HG03342 (cell line): ENCODE measurements around the gene TSHZ2.
"Not testable (repeated sequence)": the region's sequence is repeated elsewhere in the genome, so short reads cannot be mapped to it uniquely, and the experiment has no call there.

Source experiments
- ATAC-seq: cut with Tn5 transposase; IDR thresholded peaks from one replicate; pipeline ENCODE4 v1.9.1; 2021; ENCODE audit warnings: mild to moderate bottlenecking, moderate library complexity; ENCODE audit not compliant: unreplicated experiment

TSHZ2 gene

DNA sequence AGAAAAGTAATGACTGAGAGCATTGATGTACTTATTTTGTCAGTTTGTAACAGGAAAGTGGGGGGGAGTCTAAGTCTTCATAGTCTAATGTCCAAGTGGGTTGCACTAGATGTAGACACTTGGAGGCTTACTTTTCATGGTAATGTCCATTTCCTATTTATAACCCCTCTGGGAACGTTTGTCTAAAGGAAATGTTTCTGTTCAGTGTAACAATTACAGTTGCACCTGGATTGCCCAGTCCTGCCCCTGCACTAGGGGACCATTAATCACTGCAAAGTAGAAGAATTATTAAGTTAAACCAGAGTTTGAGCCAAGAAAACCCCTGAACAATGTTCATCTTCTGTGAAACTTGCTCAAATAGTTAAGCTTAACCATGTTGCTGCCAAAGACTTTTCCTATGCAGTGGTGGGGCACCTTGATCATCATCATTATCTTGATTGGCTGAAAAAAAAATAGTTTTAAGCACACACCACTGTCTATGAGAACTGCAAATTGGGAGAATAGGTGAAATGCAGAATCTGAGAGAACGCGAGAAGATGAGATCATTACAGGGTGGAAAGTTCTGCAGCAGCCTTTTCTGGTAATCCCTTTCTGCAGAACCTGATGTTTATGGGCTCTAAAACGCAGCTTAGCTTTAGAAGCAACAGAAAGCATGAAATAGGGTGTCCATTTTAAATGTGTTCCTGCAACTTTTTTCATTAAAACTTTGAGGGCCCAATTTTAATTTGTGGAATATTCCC, 515.5 kb downstream of the TSHZ2 start:
- ATAC-seq: no peak

- no peak for ATAC-seq
These were observed 516.7 kb downstream of the TSHZ2 start for GRCh38 chr20:53488775-53489272.

DNA sequence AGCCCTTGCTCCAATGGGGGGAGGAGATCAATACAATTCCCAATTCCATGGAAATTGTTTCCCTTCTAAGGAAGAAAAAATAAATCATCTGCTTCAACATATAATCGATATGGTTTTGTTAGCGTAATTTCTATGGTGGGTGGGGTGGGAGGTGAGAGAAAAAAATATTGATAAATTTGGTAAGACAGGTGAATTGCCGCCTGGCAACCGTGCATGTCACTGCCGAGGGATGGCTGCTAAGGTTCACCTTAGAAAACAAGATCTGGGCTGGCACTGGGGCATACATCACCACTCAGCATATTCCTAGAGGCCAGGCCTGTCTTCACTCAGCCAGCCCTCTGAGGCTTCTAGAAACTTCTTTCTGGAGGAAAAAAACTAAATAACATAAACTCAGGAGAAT, 517.4 kb downstream of the TSHZ2 start:
- ATAC-seq: no peak

DNA sequence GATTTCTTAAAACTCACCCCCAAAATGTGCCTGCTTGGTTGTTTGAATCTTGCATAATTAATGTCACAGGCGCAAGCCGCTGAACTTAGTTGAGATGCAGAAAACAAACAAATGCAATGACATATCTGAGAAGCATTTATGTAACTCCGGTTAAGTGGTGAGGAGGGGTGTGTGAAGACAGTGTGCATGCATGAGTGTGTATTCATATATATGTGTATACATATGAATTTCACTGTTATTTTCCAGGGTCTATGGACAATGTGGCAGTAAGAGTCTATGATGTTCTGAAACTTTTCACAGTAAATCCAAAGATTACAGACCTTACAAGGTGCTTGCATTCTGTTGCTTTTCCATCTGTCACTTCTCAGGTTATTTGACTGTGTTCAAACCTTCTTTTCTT, 518.5 kb downstream of the TSHZ2 start:
- no peak for ATAC-seq

DNA sequence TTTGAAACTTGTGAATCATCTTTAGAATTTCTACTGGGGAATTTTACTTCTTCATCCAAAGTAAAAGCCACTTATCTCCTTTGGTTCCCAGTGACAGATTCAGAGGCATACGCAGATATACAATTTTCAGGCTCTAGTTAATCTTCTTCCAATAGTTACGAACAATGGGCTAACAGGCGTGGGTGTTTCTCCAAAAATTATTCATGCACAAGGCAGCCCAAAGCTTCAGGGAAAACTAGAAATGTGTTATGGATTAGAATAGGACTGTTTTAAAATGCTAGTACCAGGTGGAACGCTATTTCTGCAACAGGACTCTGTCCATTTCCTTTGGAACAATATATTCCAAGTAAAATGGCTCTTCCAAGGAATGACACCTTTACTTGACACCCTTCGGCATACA, 519.3 kb downstream of the TSHZ2 start:
- ATAC-seq: no peak

DNA sequence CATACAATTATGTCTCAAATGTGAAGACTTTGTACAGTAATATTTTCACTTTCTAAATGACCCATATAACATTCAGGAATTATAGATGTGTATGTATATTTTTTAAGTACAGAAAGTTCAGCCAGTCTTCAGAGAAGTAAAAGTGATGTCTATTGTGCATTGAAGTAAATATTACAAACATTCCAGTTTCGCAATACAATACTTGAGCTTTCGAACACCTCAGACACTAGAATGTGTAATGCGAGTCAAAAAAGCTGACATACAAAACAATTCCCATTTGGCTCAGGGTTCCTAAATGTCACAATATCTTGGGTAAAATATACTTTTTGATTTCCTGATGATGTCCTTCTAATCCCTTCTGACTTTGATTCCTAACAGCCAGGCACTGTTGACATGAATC, 520.1 kb downstream of the TSHZ2 start:
- ATAC-seq: no peak

DNA sequence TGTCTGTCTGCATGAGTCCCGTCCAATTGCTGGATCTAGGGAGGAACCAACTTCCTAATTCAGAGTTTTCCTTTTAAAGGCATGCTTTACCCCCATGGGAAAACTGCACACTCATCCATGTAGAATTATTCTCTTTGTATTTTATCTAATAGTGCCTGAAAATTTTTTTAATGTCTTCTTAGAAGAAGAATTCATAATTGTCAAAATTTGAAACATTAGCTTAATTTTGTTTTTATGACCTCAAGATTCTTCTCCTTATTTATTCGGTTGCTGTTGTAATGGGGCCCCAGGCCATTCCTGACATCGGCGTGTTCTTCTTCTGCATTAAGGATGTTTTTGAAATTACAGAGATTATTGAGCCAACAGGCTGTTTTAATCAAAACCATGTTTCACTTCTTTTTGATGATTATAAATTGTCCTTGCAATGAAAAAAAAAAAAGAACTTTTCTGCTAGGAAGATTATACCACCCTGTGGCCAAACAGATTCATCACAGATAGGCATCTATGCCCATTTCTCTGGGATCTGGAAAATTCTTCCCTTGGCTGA, 521.2 kb downstream of the TSHZ2 start:
- no peak for ATAC-seq

DNA sequence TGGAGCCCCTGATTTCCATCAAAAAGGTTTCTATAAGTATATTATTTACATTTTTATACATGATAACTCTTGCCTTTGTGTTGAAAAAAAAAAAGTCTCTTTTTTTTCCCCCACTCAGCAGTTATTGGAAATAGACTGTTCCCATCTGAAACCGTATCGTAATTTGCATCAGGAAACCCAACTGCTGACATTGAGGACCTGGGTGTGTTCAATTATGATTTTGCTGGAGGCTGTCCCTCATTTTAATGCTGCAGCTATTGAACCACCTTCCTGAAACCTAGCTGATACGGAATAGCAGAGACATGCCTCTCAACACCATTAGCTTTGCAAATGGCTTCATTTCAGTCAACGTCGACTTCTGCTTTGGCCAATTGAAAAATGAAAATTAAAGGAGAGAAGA, 522.6 kb downstream of the TSHZ2 start:
- no peak for ATAC-seq

DNA sequence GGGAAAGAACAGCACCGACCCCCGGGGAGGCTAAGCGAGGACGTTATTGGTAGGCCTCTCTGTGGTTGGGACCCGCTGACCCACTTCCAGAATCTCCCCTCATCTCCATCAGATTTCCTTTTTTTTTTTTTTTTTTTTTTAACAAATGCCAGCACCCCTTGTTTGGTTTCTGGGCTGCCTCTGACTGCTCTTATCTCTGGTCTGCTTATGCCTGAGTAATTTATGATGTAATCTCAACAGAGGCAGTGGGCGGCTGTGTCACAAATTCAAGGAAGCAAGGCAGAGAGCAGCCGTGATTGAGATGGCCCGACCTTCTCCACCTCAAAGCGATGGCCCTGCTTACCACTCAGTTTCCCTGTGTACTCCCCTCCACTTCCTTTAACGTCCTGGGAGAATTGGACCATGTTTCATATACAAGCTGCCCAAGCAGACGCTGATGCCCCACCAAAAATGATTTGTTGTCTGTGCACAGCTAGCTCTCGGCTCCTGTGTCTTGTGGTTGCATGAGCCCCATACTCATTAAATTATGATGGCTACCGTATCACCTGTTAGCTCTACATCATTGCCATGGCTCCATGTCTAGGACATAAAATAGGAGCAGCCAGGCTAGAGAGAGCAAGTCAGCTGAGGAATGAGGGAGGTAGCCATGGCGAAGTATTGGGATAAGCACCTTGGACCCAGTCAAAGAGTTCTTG, 523.4 kb downstream of the TSHZ2 start:
- no peak for ATAC-seq

GRCh38 chr20:53497246-53497645, 525.1 kb downstream of the TSHZ2 start:
- ATAC-seq: no peak

- ATAC-seq: no peak
These were observed 526.2 kb downstream of the TSHZ2 start for GRCh38 chr20:53498341-53498740.

DNA sequence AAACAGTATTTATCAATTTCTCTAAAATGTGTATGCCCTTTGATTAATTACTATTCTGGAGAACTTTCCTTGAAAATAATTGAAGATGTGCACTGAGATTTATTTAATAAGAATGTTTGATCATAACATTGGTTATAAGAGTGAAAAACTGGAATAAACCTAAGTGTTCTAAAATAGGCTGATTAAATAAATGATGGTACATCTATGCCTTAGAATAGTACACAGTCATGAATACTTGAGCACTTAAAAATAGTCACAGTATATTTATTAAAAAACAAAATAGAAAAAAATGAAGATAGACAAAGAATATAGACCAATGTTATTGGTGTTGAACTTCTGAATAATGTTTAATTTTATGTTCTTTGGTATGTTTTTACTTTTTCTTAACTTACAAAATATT, 528.5 kb downstream of the TSHZ2 start:
- no peak for ATAC-seq

GRCh38 chr20:53502820-53503219, 530.7 kb downstream of the TSHZ2 start:
- ATAC-seq: no peak

- no peak for ATAC-seq
These were observed 531.4 kb downstream of the TSHZ2 start for GRCh38 chr20:53503517-53503919.

DNA sequence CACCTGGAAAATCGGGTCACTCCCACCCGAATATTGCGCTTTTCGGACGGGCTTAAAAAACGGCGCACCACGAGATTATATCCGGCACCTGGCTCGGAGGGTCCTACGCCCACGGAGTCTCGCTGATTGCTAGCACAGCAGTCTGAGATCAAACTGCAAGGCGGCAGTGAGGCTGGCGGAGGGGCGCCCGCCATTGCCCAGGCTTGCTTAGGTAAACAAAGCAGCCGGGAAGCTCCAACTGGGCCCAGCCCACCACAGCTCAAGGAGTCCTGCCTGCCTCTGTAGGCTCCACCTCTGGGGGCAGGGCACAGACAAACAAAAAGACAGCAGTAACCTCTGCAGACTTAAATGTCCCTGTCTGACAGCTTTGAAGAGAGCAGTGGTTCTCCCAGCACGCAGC, 531.9 kb downstream of the TSHZ2 start:
- not testable (repeated sequence) for ATAC-seq

DNA sequence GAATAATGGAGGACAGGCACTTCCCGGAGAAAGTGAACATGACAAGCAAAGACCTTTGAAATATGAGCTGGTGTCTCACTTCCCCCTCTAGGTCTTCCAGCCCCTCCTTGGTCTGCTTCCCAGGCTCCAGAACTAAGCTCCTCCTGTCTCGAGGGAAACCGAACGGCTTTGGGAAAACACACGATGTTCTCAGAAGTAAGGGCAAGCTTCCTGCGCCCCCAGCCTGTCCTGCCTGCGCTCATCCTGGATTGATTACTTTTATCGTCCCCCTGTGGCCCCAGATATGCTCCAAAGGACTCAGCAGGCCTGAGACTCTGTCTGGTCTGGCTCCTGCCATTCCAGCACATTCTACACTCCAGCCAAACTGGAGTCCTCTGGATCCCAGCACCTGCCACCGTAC, 538.1 kb downstream of the TSHZ2 start:
- ATAC-seq: no peak

- ATAC-seq: no peak
These were observed 538.5 kb downstream of the TSHZ2 start for GRCh38 chr20:53510704-53511103.

DNA sequence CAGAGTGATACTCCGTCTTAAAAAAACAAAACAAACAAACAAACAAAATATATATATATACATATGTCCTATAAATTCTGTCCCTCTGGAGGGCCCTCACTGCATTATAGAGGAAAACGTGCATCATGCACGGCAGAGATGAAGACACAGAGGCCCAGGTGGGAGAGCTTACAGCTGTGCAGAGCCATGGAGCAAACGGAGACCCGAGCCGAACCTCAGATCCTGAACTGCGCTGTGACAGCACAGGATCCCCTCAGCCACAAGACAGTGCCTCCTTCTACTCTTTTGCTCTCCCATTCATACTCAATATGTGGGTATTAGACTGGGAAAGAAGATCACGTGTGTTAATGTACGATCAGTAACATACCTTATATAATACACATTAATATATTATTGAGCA, 539.9 kb downstream of the TSHZ2 start:
- ATAC-seq: no peak

DNA sequence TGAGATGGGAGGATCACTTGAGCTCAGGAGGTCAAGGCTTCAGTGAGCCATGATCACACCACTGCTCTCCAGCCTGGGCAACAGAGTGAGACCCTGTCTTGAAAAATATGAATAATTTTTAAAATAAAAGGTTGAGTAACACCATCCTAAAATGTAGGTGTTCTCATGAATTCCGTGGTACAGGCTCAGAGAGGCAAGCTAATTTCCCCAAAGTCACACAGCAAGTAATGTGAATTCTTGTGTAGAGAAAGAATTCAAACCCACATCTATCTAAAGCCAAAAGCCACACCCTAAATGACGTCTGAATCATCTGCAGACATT, 541.0 kb downstream of the TSHZ2 start:
- ATAC-seq: no peak

- ATAC-seq: no peak
These were observed 541.5 kb downstream of the TSHZ2 start for GRCh38 chr20:53513489-53514298.

- ATAC-seq: no peak
These were observed 543.6 kb downstream of the TSHZ2 start for GRCh38 chr20:53515749-53516148.

DNA sequence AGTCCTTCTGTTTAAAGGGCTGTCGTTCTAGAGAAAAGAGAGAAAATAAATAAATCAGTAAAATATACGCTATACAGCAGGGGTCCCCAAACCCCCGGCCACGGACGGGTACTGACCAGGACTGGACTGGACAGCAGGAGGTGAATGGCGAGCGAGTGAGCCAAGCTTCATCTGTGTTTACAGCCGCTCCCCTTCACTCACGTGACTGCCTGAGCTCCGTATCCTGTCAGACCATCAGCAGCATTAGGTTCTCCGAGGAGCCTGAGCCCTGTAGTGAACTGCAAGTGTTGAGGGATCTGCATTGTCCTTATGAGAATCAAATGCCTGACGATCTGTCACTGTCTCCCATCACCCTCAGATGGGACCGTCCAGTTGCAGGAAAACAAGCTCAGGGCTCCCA, 545.0 kb downstream of the TSHZ2 start:
- no peak for ATAC-seq
